ENCODE results near the gene PALD1. TPM values are rescaled to one million over a fixed set of nuclear protein-coding genes. Genes with fewer than 3 reads are reported as not detected.

Gene PALD1
- total and polyA plus RNA-seq, 9 of the 15 experiments (the other 6 are each of a cell fraction or from before 2014, with no cell fraction given) = 0.03 to 0.29 (median 0.09) TPM; not detected in 2

DNA sequence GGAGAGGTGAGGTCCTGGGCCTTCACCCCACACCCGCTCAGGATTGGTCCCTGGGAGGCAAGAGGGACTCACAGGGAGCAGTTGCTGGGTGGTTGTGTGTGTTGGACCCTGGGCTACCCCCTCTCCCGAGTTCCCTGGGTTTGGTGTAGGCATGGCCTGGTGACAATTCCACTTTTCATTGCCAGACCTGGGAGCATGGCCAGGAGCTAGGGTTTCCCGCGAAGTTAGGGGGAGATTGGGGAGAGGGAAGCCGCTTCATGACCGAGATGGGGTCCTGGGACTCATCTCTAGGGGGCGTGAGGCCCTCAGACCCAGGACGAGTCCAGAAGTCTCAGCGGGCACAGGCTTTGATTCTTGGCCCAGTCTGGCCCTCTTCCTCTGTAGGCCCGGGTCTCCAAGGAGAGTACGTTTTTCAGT is 606 bp downstream of the PALD1 start:
- BruUV-seq (replicated peaks) = no TSS peak
- DNase-seq (ENCODE audit: extremely low read depth in 1 of 4, low spot score in 3 of 4) = no peak
- ChIA-PET CTCF (ENCODE audit: low intra/inter-chr PET ratio) (no interaction called here), POLR2A (no interaction called here)
- peaks cover 0 to 18% of the 10 kb centered on the region in 2 experiments; a peak in 4 of 5 replicates for H3K4me1 ChIP-seq (replicated peaks in 1 of 2; ENCODE audit: control insufficient read depth in 2 of 2, insufficient read depth in 2 of 2, low read length in 2 of 2)
- no peaks in the 10 kb centered on the region for H3K79me2 ChIP-seq (ENCODE audit: control insufficient read depth, insufficient read depth, low read length)
- TF ChIP-seq, protein P1, sequence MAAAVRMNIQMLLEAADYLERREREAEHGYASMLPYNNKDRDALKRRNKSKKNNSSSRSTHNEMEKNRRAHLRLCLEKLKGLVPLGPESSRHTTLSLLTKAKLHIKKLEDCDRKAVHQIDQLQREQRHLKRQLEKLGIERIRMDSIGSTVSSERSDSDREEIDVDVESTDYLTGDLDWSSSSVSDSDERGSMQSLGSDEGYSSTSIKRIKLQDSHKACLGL (CRISPR knock-in tag; IDR thresholded peaks at IDR 0.05; ENCODE audit: borderline replicate concordance, poor library complexity, severe bottlenecking) = no peak
- TF ChIP-seq CSDE1 (IDR thresholded peaks at IDR 0.05) (no peak), ARNT (IDR thresholded peaks at IDR 0.05) (no peak), XRCC4 (IDR thresholded peaks at IDR 0.05; ENCODE audit: extremely low read depth, insufficient read depth, insufficient read length) (no peak), ZNF696 (CRISPR knock-in tag; conservative IDR thresholded peaks at IDR 0.05) (no peak), SIN3B (IDR thresholded peaks at IDR 0.05; ENCODE audit: low read depth) (no peak), CXXC5 (CRISPR knock-in tag; IDR thresholded peaks at IDR 0.05) (no peak), POLR2AphosphoS2 (IDR thresholded peaks at IDR 0.05; ENCODE audit: low read length) (no peak), GATAD2A (IDR thresholded peaks at IDR 0.05) (no peak), CCNT2 (IDR thresholded peaks at IDR 0.05; ENCODE audit: borderline replicate concordance, extremely low read depth, insufficient read length, low read depth, low read length) (no peak), ARID1B (IDR thresholded peaks at IDR 0.05) (no peak), PHF21A (IDR thresholded peaks at IDR 0.05; ENCODE audit: borderline replicate concordance, low read depth) (no peak), DNMT1 (IDR thresholded peaks at IDR 0.05) (no peak), NRF1 (conservative IDR thresholded peaks at IDR 0.05 in 1 of 2, IDR thresholded peaks at IDR 0.05 in 1 of 2) (no peak), OTX1 (CRISPR knock-in tag; IDR thresholded peaks at IDR 0.05) (no peak), ZNF121 (CRISPR knock-in tag; conservative IDR thresholded peaks at IDR 0.05) (no peak), ZNF707 (CRISPR knock-in tag; conservative IDR thresholded peaks at IDR 0.05) (no peak), PCBP2 (IDR thresholded peaks at IDR 0.05; ENCODE audit: low read depth, low read length, poor library complexity, severe bottlenecking) (no peak)
- TF ChIP-seq, protein P2, sequence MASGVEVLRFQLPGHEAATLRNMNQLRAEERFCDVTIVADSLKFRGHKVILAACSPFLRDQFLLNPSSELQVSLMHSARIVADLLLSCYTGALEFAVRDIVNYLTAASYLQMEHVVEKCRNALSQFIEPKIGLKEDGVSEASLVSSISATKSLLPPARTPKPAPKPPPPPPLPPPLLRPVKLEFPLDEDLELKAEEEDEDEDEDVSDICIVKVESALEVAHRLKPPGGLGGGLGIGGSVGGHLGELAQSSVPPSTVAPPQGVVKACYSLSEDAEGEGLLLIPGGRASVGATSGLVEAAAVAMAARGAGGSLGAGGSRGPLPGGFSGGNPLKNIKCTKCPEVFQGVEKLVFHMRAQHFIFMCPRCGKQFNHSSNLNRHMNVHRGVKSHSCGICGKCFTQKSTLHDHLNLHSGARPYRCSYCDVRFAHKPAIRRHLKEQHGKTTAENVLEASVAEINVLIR (CRISPR knock-in tag; IDR thresholded peaks at IDR 0.05) = no peak
- TF ChIP-seq, protein P3, sequence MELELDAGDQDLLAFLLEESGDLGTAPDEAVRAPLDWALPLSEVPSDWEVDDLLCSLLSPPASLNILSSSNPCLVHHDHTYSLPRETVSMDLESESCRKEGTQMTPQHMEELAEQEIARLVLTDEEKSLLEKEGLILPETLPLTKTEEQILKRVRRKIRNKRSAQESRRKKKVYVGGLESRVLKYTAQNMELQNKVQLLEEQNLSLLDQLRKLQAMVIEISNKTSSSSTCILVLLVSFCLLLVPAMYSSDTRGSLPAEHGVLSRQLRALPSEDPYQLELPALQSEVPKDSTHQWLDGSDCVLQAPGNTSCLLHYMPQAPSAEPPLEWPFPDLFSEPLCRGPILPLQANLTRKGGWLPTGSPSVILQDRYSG (tag; conservative IDR thresholded peaks at IDR 0.05; ENCODE audit: low read depth) = no peak
- no peak for FAIRE-seq
- intact Hi-C loops (cut with micrococcal nuclease) (loop anchor here (5.0 kb wide), 1 partner anchor 48 kb away; no protein-coding TSS in a partner anchor), in situ Hi-C loops (cut with MboI) (no loop called here)
- ATAC-seq = no peak
- H3K9me3 ChIP-seq (replicated peaks; ENCODE audit: control insufficient read depth, insufficient read depth, low read depth, low read length) = no peaks in the 10 kb centered on the region
- no peaks in the 10 kb centered on the region for H3K9me1 ChIP-seq (ENCODE audit: control insufficient read depth, insufficient read depth, low read length)
- H3K27ac ChIP-seq (ENCODE audit: extremely low read depth, low read depth, low read length) = no peak overlapping the region
- H2AFZ ChIP-seq (ENCODE audit: low read depth, low read length) = no peak overlapping the region
- peaks cover 36% of the 10 kb centered on the region for H4K20me1 ChIP-seq (replicated peaks; ENCODE audit: control insufficient read depth, insufficient read depth, low read length)
- no peak overlapping the region for H3K4me2 ChIP-seq (ENCODE audit: insufficient read depth, low read length)
- peak overlapping the region; percentile 31; the same call in 1 of the 2 replicates for H3K4me3 ChIP-seq
- peaks cover 68 to 90% of the 10 kb centered on the region in 2 experiments for H3K27me3 ChIP-seq (ENCODE audit: control insufficient read depth in 2 of 2, insufficient read depth in 2 of 2, low read length in 2 of 2)
- H3K36me3 ChIP-seq (ENCODE audit: control insufficient read depth, insufficient read depth, low read length) = no peaks in the 10 kb centered on the region
- WGBS (ENCODE audit: insufficient coverage, low coverage, missing lambda C conversion rate) = 6% methylated on average over 11 of the region's 11 CpGs
- H3K9ac ChIP-seq (ENCODE audit: insufficient read depth in 1 of 2, low read depth in 2 of 2, low read length in 2 of 2) = no peak overlapping the region; a peak in 1 of 4 replicates
